ENCODE measurements around the gene CRYAA. TPM values are rescaled to one million over a fixed set of nuclear protein-coding genes. Genes with fewer than 3 reads are reported as not detected.
"Not testable (repeated sequence)": the region's sequence is repeated elsewhere in the genome, so short reads cannot be mapped to it uniquely, and the experiment has no call there.

CRYAA gene
- total and polyA plus RNA-seq, 5 donors from 2014 or later: not detected

- not testable (repeated sequence) for H3K4me1 ChIP-seq (ENCODE audit: control insufficient read depth, insufficient read depth, low read length, poor library complexity, severe bottlenecking); H3K36me3 ChIP-seq (ENCODE audit: control insufficient read depth, insufficient read depth, low read length); H3K27ac ChIP-seq (ENCODE audit: insufficient read depth, low read length, poor library complexity, severe bottlenecking); H3K4me3 ChIP-seq (ENCODE audit: low read depth, low read length); H3K4me3 Mint-ChIP-seq; H3K4me1 Mint-ChIP-seq; H3K27me3 ChIP-seq (ENCODE audit: control insufficient read depth, insufficient read depth, low read length); H3K27me3 Mint-ChIP-seq; H3K27ac Mint-ChIP-seq; H3K9me3 ChIP-seq (ENCODE audit: control insufficient read depth in 2 of 2, low read length in 2 of 2); H3K36me3 Mint-ChIP-seq; H3K9me3 Mint-ChIP-seq; DNase-seq; ATAC-seq (ENCODE audit: low read depth in 2 of 2)
Measured at GRCh38 chr21:43153601-43154000, 15.2 kb upstream of the CRYAA start.

- H3K4me1 Mint-ChIP-seq; H3K27ac Mint-ChIP-seq; H3K9me3 Mint-ChIP-seq; H3K27ac ChIP-seq (ENCODE audit: insufficient read depth, low read length, poor library complexity, severe bottlenecking); ATAC-seq (ENCODE audit: low read depth in 2 of 2); H3K4me3 Mint-ChIP-seq; H3K36me3 ChIP-seq (ENCODE audit: control insufficient read depth, insufficient read depth, low read length); H3K27me3 Mint-ChIP-seq; H3K27me3 ChIP-seq (ENCODE audit: control insufficient read depth, insufficient read depth, low read length); H3K9me3 ChIP-seq (ENCODE audit: control insufficient read depth in 2 of 2, low read length in 2 of 2); H3K4me3 ChIP-seq (ENCODE audit: low read depth, low read length); DNase-seq; H3K36me3 Mint-ChIP-seq; H3K4me1 ChIP-seq (ENCODE audit: control insufficient read depth, insufficient read depth, low read length, poor library complexity, severe bottlenecking): not testable (repeated sequence)
Measured at GRCh38 chr21:43159279-43160175, 9.3 kb upstream of the CRYAA start.

GRCh38 chr21:43161826-43162707, 6.7 kb upstream of the CRYAA start:
- ATAC-seq (ENCODE audit: low read depth in 2 of 2); H3K27ac ChIP-seq (ENCODE audit: insufficient read depth, low read length, poor library complexity, severe bottlenecking); H3K27ac Mint-ChIP-seq; H3K9me3 Mint-ChIP-seq; H3K36me3 ChIP-seq (ENCODE audit: control insufficient read depth, insufficient read depth, low read length); H3K9me3 ChIP-seq (ENCODE audit: control insufficient read depth in 2 of 2, low read length in 2 of 2); DNase-seq; H3K4me1 Mint-ChIP-seq; H3K27me3 ChIP-seq (ENCODE audit: control insufficient read depth, insufficient read depth, low read length); H3K36me3 Mint-ChIP-seq; H3K27me3 Mint-ChIP-seq; H3K4me3 Mint-ChIP-seq; H3K4me1 ChIP-seq (ENCODE audit: control insufficient read depth, insufficient read depth, low read length, poor library complexity, severe bottlenecking); H3K4me3 ChIP-seq (ENCODE audit: low read depth, low read length): not testable (repeated sequence)

GRCh38 chr21:43162708-43163205, 6.1 kb upstream of the CRYAA start:
- H3K9me3 Mint-ChIP-seq; H3K4me1 Mint-ChIP-seq; H3K9me3 ChIP-seq (ENCODE audit: control insufficient read depth in 2 of 2, low read length in 2 of 2); H3K4me1 ChIP-seq (ENCODE audit: control insufficient read depth, insufficient read depth, low read length, poor library complexity, severe bottlenecking); H3K36me3 Mint-ChIP-seq; H3K27me3 ChIP-seq (ENCODE audit: control insufficient read depth, insufficient read depth, low read length); H3K27ac ChIP-seq (ENCODE audit: insufficient read depth, low read length, poor library complexity, severe bottlenecking); ATAC-seq (ENCODE audit: low read depth in 2 of 2); H3K36me3 ChIP-seq (ENCODE audit: control insufficient read depth, insufficient read depth, low read length); H3K4me3 ChIP-seq (ENCODE audit: low read depth, low read length); H3K27ac Mint-ChIP-seq; H3K27me3 Mint-ChIP-seq; H3K4me3 Mint-ChIP-seq; DNase-seq: not testable (repeated sequence)

DNA sequence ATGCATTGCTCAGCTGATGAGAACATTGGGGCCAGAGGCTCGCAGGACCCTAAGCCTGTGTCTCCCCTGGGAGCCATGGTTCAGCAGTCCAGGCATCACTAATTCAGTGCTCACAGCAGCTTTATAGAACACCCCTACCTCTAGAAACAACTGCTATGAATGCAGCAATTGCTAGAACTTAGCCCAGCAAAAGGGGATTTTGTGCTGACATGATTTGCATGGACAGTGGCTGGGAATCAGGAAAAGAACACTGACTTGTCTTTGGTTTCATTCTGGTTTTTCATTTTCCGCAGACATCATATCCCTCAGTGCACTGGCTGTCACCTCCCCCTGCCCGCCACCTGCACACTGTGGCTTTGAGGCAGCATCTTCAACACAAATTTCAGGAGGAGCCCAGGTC, 4.0 kb upstream of the CRYAA start:
- not testable (repeated sequence) for H3K9me3 ChIP-seq (ENCODE audit: control insufficient read depth in 2 of 2, low read length in 2 of 2); DNase-seq; H3K27me3 ChIP-seq (ENCODE audit: control insufficient read depth, insufficient read depth, low read length); H3K4me1 Mint-ChIP-seq; H3K27ac Mint-ChIP-seq; H3K4me1 ChIP-seq (ENCODE audit: control insufficient read depth, insufficient read depth, low read length, poor library complexity, severe bottlenecking); H3K4me3 ChIP-seq (ENCODE audit: low read depth, low read length); H3K27me3 Mint-ChIP-seq; H3K36me3 ChIP-seq (ENCODE audit: control insufficient read depth, insufficient read depth, low read length); H3K4me3 Mint-ChIP-seq; H3K27ac ChIP-seq (ENCODE audit: insufficient read depth, low read length, poor library complexity, severe bottlenecking); H3K9me3 Mint-ChIP-seq; H3K36me3 Mint-ChIP-seq; ATAC-seq (ENCODE audit: low read depth in 2 of 2)

DNA sequence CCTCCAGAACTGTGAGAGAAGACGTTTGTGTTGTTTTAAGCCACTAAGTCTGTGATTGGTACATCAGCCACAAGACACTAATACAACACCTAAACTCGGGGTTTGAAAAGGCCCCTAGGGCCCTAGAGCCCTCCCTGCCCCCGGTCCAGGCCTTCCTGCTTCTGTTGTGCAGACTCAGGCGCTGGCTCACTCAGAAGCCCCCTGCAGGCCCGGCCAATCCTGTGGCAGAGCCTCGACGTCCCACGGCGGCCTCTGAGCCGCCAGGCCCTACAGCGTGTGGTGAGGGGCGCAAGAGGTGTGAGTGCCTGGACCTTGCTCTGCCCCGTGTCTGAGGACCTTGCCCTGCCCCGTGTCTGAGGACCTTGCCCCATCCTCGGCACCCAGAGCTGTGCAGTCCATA, 3.1 kb upstream of the CRYAA start:
- H3K9me3 Mint-ChIP-seq; H3K27me3 ChIP-seq (ENCODE audit: control insufficient read depth, insufficient read depth, low read length); H3K36me3 ChIP-seq (ENCODE audit: control insufficient read depth, insufficient read depth, low read length); DNase-seq; H3K27ac Mint-ChIP-seq; ATAC-seq (ENCODE audit: low read depth in 2 of 2); H3K27me3 Mint-ChIP-seq; H3K4me3 ChIP-seq (ENCODE audit: low read depth, low read length); H3K27ac ChIP-seq (ENCODE audit: insufficient read depth, low read length, poor library complexity, severe bottlenecking); H3K9me3 ChIP-seq (ENCODE audit: control insufficient read depth in 2 of 2, low read length in 2 of 2); H3K36me3 Mint-ChIP-seq; H3K4me3 Mint-ChIP-seq; H3K4me1 ChIP-seq (ENCODE audit: control insufficient read depth, insufficient read depth, low read length, poor library complexity, severe bottlenecking); H3K4me1 Mint-ChIP-seq: not testable (repeated sequence)

DNA sequence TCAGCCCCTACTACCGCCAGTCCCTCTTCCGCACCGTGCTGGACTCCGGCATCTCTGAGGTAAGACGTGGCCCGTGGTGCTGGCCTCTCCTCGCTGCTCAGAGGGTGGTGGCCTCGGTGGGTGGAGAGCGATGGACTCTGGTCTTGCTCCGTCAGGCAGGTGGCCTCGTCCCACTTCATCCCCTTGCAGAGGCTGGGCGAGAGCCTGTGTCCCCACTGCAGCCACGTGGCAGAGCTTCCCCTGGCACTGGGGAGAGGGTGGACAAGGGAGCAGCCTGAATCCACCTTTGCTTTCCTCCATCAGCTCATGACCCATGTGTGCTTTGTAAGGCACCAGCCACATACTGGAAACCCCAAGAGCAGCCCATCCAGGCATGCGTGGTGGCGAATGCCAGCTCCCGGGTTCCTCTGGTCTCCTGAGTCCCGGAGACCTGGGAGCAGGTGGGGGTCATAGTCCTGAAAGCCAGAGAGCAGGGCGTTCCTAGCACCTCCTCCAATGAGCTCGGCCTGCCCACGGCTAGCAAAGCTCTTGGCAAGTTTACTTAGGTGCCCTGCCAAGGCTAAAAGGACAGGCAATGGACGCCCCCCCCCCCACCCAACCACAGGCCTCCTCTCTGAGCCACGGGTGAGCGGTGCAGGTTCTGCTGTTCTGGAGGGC, 550 bp downstream of the CRYAA start:
- H3K36me3 Mint-ChIP-seq: not testable (repeated sequence)

More for the DNA sequence above, 550 bp downstream of the CRYAA start:
- not testable (repeated sequence) for H3K4me3 ChIP-seq (ENCODE audit: low read depth, low read length); H3K9me3 Mint-ChIP-seq; H3K27me3 Mint-ChIP-seq; H3K27ac ChIP-seq (ENCODE audit: insufficient read depth, low read length, poor library complexity, severe bottlenecking); H3K4me1 Mint-ChIP-seq; DNase-seq; H3K27me3 ChIP-seq (ENCODE audit: control insufficient read depth, insufficient read depth, low read length); H3K4me1 ChIP-seq (ENCODE audit: control insufficient read depth, insufficient read depth, low read length, poor library complexity, severe bottlenecking); H3K4me3 Mint-ChIP-seq; H3K27ac Mint-ChIP-seq; ATAC-seq (ENCODE audit: low read depth in 2 of 2); H3K36me3 ChIP-seq (ENCODE audit: control insufficient read depth, insufficient read depth, low read length); H3K9me3 ChIP-seq (ENCODE audit: control insufficient read depth in 2 of 2, low read length in 2 of 2)
